Cardiac septum (tissue), 1 donor: ENCODE data around the gene ANKRD12. TPM values are rescaled to one million over a fixed set of nuclear protein-coding genes. Genes with fewer than 3 reads are reported as not detected.

Experiments used
- DNase-seq: peaks from one replicate; pipeline ENCODE4 v3.0.0-alpha.2; 2020; ENCODE audit warnings: low spot score
- intact Hi-C: fragments of 100-400 bp; cut with DNase I; formaldehyde crosslinking; loops from one replicate; pipeline ENCODE4 v1.14.0; 2022
- total RNA-seq: library from RNA; stranded (reverse); fragmentation: NEBNext Ultra II Directional; extraction: Animal tissue kit (Norgen Biotek cat#: 25700); gene quantifications from one replicate; pipeline ENCODE4 v1.2.1, GENCODE V29; 2021
- donor health status: DM: no; HTN: no; CAD: no.

Gene ANKRD12
- total RNA-seq, 1 donor from 2014 or later = 66.6 TPM

DNA sequence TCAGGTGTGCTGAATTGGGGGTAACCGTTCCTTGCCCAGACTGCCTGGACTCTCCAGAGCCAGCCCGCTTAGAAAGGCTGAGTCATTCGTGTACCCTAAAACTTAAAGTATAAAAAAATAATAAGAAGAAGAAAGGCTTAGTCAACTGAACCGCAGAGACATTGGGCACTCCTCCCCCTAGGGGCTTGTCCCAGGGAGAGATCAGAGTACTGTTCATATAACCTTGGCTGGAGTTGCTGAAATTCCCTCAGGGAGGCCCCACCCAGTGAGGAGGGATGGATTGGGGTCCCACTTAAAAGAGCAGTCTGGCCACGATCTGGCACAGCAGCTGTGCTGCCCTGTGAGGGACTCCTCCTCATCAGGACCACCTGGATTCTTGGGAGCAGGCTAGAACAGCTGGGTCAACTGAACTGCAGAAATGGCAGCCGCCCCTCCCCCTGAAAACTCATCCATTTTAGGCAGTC is 37.2 kb downstream of the ANKRD12 start:
- no peak for DNase-seq
- intact Hi-C loops = no loop called here

DNA sequence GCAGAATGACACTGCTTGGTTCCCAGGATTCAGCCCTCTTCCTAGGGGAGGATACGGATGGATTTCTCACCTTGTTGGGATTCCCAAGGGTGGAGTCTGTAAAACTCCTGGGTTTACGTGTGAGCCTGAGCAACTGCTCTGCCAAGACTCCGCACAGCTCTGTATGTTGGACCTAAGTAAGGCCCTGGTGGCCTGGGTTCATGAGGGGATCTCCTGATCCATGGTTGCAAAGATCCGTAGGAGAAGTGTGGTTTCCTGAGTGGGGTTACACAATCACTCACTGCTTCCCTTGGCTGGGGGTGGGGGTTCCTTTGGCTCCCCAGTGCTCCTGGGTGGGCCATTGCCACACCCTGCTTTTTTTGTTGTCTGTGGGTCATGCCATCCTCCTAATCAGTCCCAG is 37.7 kb downstream of the ANKRD12 start:
- intact Hi-C loops = no loop called here
- DNase-seq = no peak

DNA sequence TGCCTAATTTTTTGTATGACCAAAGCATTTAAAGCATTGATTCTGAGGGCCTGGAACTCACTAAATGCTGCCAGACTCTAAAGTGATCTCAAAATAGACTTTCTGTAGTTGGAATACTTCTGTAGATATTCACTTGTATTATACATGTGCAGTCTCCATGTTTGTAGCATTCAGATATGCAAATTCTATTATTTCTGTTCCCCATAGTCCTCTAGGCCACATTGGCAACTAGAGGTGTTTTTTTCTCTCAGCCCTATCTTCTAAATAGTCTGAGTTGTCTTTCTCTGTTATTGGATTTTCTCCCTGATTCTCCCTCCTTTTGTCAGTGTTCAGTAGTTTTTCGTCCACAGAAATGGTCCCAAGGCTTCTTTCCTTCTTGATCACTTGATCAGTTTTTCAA is 38.5 kb downstream of the ANKRD12 start:
- DNase-seq = no peak
- intact Hi-C loops = no loop called here

DNA sequence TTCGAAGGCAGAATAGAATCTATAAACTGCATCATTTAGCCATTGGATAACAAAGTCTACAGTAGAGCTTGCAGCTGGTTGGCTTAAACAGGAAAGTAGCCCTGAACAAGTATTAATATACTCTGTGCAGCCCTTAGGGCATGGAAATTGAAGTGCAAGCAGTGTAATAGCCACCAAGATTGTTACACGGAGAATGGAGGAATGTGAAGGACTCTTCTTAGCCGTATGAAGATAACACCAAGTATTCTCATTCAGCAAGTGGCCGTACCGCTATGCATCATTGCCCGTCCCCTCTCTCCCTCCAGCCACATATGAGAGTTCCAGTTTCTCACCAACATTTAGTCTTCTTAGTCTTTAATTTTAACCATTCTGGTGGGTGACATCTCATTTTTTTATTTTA is 40.5 kb downstream of the ANKRD12 start:
- intact Hi-C loops = no loop called here
- DNase-seq = no peak

DNA sequence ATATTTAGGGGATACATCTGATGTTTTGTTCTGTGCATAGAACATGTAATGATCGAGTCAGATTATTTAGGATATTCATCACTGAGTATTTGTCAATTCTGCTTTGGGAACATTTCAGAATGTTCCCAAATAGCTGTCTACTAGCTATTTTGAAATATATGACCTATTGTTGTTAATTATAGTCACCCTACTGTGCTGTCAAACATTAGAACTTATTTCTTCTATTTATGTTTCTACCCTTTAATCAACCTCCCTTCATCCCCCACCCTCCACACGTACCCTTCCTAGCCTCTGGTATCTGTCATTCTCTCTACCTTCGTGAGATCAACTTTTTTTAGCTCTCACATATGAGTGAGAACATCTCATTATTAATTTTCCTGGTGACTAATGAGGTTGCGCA is 40.9 kb downstream of the ANKRD12 start:
- intact Hi-C loops = no loop called here
- no peak for DNase-seq

DNA sequence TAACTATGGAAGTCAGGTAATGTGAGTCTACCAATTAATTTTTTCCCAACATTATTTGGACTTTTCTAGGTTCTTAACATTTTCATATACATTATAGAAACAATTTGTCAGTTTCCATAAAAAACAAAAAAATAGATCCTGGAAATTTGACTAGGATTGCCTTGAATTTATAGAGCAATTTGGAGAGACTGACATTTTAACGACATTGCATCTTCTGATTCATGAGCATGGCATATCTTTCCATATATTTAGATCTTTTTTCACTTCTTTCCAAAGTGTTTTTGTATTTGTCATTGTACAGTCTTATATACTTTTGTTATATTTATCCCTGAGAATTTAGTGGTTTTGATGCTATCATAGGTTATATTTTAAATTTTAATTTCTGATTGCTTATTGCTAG is 42.0 kb downstream of the ANKRD12 start:
- intact Hi-C loops = no loop called here
- no peak for DNase-seq

DNA sequence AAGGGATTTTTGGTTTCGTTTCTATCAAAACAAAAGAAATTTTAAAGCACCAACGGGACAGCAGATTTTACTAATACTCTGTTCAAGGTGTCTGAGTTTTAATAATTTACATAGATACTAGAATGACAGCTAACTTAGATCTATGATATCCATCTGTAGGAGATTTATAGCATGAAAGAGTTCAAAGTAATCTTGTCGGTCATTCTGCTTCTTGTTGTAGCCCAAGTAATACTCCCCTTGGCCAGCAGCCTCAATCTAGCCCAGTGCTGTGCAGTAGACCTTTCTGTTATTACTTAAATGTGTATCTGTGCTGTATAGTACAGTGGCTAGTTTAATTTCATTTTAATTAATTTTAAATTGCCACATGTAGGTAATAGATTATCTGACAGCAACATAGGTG is 44.7 kb downstream of the ANKRD12 start:
- intact Hi-C loops = no loop called here

DNA sequence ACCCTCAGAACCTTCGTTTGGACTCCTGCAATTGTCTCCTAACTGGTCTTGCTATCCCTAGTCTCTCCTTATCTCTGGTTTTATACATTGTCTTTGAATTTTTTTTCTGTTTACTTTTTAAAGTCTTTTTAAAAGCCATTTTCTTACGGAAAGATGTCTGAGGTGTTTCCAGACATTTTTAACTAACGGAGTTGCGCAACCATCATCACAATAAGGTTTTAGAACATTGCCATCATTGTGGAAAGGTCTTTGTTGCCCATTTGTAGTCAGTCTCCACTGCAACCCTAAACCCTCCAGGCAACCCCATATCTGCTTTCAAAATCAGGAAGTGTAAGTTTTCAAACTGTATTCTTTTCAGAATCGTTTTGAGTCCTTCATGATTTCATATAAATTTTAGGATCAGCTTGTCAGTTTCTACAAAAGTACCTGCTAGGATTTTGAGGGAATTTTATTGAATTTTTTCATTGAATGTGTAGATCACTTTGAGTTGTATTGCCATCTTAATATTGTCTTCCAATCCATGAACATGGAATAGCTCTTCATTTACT is 46.3 kb downstream of the ANKRD12 start:
- no peak for DNase-seq
- intact Hi-C loops = no loop called here

More for the DNA sequence above, 44.7 kb downstream of the ANKRD12 start:
- no peak for DNase-seq

DNA sequence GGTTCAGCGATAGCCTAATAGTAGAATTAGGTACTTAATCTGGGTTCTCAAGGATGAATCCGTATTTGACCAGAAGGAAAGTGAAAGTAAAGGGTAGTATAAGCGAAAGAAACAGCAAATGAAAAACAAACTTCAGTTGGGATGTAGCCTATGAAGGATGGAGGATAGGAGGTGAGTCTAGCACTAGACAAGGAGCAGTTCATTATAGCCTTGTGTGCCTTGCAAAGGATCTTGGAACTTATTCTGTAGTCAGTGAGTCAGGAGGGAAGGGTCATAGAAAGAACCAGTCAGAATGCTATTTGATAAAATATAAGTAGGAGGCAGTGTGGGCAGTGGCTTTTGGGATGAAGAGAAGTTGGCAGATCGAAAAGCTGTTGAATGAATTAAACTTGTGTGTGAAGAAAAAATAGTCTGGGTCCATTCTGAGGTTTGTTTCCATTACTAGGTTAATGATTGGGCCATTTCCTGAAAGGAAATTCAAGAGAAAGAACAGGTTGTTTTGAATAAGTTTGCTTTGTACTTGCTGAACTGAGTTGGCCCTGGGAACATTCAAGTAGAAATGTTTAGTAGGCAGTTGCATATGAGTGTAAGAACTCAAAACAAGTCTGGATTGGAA is 48.5 kb downstream of the ANKRD12 start:
- no peak for DNase-seq
- intact Hi-C loops = no loop called here

DNA sequence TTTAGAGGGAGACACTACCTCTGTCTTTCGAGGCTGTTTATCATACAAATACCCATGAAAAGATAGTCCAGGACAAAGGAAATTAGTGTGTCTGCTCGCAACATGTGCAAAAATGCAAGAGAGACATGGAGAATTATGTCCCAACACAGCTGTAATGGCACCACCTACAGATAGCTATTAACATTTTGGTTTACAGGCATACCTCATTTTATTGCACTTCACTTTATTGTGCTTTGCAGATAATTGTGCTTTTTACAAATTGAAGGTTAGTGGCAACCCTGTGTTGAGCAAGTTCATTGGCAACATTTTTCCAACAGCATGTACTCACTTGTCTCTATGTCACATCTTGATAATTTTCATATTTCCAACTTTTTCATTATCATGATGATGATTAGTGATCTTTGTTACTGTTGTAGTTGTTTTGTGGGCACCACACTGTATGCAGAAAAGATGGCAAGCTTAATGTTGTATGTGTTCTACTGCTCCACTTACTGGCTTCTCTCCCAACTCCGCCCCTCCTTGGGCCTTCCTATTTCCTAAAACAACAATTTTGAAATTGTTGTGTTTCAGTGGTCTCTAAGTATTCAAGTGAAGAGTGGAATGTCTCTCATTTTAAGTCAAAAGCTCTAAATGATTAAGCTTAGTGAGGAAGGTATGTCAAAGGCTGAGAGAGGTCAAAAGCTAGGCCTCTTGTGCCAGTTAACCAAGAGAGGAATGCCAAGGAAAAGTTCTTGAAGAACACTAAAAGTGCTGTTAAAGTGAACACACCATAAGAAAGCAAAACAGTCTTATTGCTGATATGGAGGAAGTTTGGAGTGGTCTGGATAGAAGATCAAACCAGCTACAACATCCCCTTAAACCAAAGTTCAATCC is 52.0 kb downstream of the ANKRD12 start:
- DNase-seq = no peak
- intact Hi-C loops = no loop called here

DNA sequence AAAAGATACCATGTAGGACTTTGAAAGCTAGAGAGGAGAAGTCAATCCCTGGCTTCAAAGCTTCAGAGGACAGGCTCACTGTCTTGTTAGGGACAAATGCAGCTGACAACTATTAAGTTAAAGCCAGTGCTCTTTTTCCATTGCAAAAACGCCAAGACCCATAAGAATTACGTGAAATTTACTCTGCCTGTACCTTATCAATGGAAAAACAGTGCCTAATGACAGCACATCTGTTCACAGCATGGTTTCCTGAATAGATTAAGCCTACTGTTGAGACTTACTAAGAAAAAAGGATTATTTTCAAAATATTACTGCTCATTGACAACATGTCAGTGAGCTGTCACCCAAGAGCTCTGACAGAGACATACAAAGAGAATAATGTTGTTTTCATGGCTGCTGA is 52.9 kb downstream of the ANKRD12 start:
- intact Hi-C loops = no loop called here
- DNase-seq = no peak

DNA sequence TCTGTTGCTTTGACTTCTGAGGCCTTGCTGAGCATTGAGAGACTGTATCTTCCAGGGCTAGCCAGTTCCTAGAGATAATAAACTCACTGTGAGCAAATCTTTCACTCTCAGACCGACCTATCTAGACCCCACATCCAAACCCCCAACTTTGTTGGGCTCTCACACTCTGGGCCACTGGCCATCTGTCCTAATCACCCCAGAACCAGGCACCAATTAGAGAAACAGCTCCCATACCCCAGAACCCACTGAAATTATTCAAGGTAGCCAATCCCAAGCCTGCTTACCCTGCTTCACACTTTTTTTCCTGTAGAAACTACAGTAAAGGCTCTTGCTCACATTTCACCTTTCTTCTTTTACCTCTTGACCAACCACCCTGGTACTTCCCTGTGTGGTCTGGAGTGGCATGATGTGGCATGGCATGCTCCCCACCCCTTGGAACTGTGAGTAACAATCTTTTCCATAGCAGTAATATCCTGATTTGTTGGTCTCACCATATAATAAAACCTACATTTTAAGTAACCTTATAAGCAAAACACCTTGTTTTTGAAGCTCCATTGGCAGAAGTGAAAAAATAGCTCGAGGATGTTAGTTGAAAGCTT is 55.2 kb downstream of the ANKRD12 start:
- intact Hi-C loops = no loop called here
- DNase-seq = no peak

DNA sequence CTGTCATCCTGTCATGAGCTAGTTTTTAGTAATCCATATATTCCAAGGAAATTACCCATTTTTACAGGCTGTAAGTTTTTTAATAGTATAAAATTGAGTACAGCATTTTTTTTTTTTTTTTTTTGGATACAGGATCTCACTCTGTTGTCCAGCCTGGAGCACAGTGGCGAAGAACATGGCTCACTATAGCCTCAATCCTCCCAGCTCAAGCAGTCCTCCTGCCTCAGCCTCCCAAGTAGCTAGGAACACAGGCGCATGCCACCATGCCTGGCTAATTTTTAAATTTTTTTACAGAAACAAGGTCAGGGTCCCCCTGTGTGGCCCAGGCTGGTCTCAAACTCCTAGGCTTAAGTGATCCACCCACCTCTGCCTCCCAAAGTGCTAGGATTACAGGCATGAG is 56.5 kb downstream of the ANKRD12 start:
- intact Hi-C loops = no loop called here
- DNase-seq = no peak

DNA sequence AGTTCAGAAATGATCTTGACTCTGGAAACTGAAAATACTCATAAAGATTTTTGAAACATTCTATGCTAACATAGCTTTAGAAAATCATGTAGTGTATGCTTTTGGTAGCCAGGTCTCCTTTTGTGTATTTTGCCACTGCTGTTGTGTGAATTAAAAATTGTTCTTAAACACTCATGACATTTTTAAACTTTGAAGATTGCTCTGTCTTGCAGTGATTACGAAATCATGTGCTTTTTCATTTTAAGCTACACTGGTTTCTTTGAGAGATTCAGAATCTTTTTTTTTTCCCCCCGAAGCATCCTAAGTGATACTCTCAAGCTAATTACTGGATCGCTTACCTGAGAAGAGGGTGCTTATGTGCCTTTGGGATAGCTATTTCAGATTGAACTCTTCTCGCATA is 60.0 kb downstream of the ANKRD12 start:
- intact Hi-C loops = no loop called here
- DNase-seq = no peak

DNA sequence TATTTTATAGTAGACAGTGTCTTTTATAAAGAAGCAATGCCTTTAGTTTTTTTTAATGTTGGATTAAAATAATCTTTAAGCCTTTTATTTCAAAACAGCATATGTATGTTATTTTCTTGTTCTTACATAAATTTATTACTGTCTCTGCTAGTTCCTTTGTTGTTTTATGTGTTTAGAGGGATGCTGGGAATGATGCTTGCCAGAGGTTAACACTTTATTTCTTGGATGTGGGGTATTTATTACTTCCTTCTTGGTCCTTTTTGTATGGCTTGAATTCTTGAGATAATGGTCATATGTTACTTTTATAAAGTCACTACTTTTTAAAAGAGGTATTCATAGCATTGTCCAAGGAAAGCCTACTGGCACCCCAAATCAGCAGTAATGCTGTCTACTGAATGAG is 63.1 kb downstream of the ANKRD12 start:
- intact Hi-C loops = no loop called here
- no peak for DNase-seq

DNA sequence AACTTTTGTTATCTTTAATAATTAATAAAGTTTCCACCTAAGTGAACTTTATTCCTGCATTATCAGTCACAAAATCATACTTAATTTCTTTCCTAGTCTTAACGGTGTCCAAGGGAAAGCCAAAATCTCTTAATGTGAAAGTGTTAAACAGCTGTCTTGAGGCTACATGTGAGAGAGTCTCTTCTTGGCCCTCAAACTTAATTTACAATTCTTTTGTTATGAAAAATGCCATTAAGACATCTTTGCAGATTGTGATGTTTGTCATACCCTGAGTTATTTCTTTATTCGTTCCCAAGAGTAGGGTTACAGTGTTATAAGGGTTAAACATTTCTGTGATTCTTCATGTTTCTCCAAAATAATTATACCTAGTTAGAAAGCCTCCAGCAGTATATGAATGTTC is 64.6 kb downstream of the ANKRD12 start:
- intact Hi-C loops = no loop called here
- no peak for DNase-seq

DNA sequence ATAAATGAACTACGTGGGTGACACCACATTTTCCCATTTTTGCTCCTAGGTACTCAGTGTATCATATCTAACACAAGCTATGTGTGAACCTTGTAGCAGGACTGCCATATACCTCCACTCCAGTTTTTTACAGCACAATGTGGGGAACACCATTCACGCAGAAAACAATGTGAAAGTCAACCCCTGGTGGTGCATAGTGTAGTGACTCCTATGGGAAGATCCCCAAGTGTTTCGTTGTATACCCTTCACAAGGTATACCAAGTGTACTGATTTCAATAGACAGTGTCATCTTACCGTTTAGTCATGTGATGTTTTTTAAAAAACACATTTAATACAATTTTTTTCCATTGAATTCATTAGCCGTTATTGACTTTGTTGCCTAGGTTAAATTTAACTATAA is 68.1 kb downstream of the ANKRD12 start:
- DNase-seq = no peak
- intact Hi-C loops = no loop called here

DNA sequence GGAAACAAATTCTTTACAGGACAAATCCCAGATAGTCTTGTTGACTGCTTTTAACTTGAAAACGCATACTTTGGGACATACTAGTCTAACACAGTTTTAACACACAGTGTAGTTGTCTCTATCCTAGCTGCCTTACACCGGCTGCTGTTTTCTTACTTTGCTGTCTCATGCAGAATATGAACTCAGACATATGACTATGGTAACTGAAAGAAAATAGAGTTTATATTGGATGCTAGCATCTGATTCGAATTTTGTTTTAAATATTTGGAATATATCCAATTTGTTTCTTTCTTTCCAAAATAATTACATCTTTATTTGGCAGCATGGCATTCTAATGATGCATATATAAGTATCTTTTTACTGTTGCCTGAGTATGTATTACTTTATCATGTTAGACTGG is 69.8 kb downstream of the ANKRD12 start:
- intact Hi-C loops = no loop called here
- no peak for DNase-seq

DNA sequence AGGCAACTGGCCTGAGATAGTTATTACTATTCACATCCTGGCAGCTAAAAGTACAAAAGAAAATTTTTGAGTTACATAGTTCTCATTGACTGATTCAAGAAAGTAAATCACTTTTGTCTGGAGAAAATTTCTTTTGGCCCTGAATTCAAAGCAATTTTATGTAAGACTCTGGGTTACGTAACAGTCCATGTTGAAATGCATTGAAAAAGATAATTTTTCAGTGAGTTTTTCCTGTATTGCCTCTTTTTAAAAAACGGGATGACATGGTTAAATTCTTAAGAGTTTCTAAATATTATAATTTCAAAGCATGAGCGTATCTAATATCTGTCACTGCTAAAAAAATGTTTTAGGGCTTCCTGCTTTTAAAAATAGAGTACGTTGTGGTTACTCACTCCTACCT is 72.7 kb downstream of the ANKRD12 start:
- intact Hi-C loops = no loop called here
- no peak for DNase-seq

DNA sequence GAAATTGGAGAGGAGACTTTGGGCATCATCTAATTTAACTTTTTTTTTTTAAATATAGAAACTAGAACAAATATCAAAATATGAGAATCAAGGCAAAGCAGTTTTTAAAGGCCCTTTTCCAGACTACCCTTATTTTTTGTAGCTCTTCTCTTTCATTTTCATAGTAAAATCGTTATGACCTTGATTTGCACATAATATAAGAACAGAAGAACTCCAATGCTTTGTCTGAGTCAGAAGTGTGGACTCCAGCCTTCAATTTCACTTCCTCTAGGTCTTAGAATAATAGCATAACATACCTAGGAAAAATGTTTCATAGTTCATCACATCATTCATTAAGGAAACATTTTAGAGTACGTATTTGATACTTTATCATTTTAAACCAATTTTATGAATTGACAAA is 74.4 kb downstream of the ANKRD12 start:
- intact Hi-C loops = no loop called here
- no peak for DNase-seq

DNA sequence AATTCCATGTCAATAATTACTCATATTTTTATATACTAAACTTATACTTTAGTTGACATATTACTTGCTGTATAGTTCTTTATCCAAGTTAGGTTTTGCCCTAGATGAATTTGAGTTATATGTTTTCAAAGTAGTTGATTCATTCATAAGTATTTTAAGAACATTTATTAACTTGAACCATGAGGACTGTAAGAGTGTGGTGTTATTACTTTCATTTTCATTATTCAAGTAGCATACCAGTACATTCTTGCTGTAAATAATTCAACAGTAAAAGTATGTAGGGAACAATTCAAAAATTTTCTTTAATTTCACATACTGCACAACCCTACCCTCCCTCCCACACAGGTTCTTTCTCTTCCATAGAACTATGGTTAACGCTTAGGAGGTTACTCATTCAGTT is 75.4 kb downstream of the ANKRD12 start:
- intact Hi-C loops = no loop called here
- DNase-seq = no peak
